HL-60/S4 treated with retinoic acid at 250 ng/mL for 4 days and 3 days (cell line): ENCODE data around the gene TMPRSS11E.
"Not testable (repeated sequence)": the region's sequence is repeated elsewhere in the genome, so short reads cannot be mapped to it uniquely, and the experiment has no call there.

Experiments
- in situ Hi-C: fragments of 300-500 bp; cut with MboI; formaldehyde crosslinking; loops from 2 replicates; pipeline ENCODE4 v1.7.0; 2022; ENCODE audit warnings: low sequenced_read_pairs

The TMPRSS11E gene

DNA sequence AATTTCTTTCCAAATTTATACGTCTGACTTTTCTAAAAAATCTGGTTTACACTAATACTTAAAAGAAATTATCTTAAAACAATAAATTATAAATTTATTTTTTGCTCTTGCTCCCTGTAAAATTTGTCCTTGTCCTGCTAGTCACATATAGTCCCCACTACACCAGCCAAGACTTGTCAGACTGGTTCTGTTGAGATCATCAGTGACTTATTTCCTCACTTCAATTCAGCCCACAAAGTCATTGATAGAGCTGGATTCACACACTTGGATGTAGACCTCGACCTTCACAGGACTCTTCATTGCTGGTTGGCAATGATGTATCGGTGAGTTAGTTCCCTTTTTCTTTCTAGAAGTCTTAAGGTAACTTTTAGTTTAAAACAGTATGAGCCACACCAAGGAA is at the start of gene TMPRSS11E:
TSS of gene TMPRSS11E (plus strand) at position 263 of the 400 bp plus-strand sequence. CDS start at position 313, 50 bp downstream.
- in situ Hi-C loops, result no loop called here

DNA sequence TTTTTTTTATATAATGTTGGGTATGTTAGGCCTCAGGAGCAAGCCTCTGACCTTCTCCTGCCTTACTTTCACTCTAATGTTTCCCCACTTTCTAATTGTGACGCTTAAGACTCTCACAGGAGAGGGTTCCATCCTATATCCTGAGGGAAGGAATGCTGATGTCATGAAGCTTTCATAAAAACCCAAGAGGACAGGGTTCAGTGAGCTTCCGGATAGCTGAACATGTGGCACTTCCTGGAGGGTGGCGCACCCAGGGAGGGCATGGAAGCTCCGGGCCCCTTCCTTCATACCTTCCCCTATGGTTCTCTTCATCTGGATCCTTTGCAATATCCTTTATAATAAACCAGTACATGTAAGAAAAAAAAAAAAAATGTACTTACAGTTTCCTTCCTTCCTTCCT is 48.0 kb upstream of the TMPRSS11E start:
- in situ Hi-C loops, result no loop called here

DNA sequence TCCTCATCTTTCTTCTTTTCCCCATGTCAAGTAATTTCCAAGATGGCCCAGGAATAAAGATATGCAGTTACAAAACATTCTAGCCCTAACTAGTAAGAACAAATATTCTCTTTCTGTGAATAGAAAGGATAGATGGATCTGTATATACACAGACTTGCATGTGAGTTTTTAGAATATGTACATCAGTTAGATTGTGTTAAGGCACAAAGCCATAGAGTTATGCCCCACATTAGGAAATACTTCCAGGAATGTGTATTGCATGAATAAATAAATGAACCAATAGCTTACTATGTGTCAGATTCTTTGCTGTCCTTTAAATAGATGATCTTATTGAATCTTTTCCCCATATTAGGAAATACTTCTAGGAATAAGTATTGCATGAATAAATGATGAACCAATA is 46.0 kb upstream of the TMPRSS11E start:
- in situ Hi-C loops, result no loop called here

- in situ Hi-C loops, result no loop called here
Measured at GRCh38 chr4:68404153-68404552, 43.1 kb upstream of the TMPRSS11E start.

DNA sequence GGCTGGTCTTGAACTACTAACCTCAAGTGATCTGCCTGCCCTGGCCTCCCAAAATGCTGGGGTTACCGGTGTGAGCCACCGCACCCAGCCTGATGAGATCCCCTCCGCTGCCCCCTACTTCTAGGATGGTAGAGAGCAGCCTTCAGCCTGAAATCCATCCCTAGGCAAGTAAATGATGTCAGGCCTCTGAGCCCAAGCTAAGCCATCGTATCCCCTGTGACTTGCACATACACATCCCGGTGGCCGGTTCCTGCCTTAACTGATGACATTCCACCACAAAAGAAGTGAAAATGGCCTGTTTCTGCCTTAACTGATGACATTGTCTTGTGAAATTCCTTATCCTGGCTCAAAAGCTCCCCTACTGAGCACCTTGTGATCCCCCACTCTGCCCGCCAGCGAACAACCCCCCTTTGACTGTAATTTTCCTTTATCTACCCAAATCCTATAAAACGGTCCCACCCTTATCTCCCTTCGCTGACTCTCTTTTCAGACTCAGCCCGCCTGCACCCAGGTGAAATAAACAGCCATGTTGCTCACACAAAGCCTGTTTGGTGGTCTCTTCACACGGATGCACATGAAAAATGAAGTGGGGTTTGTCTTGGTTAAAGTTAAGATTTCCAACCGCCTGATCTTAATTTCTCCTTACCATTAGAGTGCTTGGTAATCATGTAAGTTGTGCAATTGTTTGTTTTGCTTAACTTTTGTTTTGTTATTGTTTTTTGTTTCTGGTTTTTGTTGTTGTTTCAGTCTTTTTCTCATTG is 41.4 kb upstream of the TMPRSS11E start:
- in situ Hi-C loops, result not testable (repeated sequence)

DNA sequence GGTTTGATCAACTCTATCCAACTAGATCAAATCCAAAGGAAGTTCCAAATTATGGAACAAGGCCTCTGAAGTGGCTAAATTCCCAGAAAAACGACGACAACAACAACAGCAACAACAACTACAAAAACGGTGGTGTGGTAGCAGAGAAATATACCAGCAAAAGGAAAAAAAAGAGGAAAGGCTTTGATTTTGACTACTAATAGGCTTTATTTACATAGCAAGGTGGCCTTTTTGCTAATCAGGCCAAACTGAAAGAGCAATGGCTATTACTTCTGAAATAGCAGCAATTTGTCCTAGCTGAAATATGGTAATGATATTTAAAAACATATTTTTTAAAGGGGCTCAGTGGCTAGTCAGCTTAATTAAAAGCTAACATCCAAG is 40.8 kb upstream of the TMPRSS11E start:
- in situ Hi-C loops, result no loop called here

DNA sequence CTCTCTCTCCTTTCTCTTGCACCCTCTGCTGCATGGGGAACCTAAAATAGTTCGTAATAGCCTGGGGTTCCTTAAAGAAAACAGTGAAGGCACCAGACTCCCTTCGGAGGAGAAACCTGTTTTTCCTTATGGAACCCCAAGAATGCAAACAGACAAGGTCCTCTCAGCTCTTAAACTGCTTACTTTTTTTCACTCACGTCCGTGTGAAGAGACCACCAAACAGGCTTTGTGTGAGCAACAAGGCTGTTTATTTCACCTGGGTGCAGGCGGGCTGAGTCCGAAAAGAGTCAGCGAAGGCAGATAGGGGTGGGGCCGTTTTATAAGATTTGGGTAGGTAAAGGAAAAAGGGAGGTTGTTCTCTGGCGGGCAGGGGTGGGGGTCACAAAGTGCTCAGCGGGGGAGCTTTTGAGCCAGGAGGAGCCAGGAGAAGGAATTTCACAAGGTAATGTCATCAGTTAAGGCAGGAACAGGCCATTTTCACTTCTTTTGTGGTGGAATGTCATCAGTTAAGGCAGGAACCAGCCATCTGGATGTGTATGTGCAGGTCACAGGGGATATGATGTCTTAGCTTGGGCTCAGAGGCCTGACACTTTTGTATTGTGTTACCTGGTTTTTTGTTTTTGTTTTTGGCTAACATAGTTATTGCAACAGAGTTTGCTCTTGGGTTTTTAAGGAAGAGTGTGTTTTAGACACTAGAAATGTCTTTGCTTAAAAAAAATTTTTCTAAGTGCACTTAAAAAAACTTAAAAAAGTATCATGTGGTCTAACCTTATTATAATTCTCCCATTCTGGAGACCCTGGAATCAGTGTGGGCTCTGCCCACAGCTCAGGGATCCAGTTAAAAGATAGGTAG is 40.0 kb upstream of the TMPRSS11E start:
- in situ Hi-C loops, result not testable (repeated sequence)

- in situ Hi-C loops, result no loop called here
Measured at GRCh38 chr4:68407868-68408190, 39.4 kb upstream of the TMPRSS11E start.

DNA sequence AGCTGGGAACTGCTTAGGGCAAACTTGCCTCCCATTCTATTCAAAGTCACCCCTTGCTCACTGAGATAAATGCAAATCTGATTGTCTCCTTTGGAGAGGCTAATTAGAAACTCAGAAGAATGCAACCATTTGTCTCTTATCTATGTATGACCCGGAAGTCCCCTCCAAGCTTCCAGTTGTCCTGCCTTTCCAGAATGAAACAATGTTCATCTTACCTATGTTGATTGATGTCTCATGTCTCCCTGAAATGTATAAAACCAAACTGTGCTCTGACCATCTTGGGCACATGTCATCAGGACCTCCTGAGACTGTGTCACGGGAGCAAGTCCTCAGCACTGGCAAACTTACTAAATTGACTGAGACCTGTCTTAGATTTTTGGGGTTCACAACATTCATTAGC is 37.1 kb upstream of the TMPRSS11E start:
- in situ Hi-C loops, result no loop called here

DNA sequence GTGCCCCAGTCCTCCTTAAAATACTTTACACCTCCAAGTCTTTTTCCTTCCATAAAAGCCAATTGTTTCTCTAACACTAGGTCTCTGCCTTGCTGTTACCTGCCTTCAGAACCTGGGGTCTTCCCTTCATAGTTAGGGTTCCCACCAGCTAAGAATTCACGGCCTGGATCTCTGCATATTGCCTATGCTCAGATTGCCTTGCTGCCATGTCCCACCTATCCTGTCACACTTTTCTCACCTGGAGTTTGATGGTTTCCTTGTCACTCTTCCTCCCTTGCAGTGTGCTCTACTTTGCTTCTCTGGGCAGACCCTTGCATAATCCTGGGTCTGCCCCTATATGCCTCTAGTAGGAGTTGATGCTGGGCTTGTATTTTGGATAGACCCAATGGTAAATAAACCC is 36.6 kb upstream of the TMPRSS11E start:
- in situ Hi-C loops, result no loop called here

DNA sequence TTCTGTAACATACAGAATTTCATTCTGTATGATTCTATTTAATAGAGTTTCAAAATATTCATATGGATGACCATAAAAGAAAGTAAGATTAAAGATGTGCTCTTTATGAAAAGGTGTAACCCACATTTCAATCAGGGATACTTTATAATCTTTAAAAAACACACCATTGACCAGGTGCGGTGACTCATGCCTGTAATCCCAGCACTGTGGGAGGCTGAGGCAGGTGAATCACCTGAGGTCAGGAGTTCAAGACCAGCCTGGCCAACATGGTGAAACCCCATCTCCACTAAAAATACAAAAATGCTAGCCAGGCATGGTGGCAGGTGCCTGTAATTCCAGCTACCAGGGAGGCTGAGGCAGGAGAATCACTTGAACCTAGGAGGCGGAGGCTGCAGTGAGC is 35.2 kb upstream of the TMPRSS11E start:
- in situ Hi-C loops, result not testable (repeated sequence)

DNA sequence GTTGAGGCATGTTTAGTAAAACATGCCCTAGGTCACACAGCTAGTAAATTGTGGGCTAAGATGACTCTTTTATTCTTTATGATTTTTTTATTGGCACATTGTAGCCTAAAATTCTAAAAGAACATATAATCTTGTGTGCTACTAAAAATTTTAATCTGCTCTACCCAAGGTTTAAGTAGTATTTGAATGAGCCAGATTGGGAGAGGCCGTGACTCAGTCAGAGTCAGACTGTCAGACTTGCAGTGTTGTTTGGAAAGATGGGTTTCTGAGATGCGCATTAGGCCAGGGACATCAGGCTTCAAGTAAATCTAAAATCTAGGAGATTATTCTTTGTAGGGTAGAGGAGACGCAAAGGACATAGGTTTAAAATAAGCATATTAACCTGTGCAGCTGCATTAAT is 30.7 kb upstream of the TMPRSS11E start:
- in situ Hi-C loops, result no loop called here

- in situ Hi-C loops, result no loop called here
Measured at GRCh38 chr4:68426516-68426915, 20.7 kb upstream of the TMPRSS11E start.

DNA sequence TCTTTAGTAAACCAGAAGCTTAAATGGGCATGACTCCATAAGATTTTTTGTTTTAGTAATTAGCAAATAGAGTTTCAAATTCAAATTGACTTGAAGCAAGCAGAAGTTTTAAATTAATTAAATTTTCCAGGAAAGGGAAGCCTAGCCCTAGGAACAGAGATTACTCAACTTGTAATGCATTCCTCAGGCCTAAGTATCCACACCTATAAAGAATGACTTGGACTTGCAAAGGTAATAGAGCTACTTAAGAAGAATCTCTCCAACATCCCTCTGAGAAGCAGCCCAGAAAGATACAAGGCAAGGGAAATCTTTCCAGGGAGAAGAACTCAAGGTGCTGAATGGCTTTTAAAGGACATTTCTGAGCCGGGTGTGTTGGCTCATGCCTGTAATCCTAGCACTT is 16.9 kb upstream of the TMPRSS11E start:
- in situ Hi-C loops, result no loop called here

DNA sequence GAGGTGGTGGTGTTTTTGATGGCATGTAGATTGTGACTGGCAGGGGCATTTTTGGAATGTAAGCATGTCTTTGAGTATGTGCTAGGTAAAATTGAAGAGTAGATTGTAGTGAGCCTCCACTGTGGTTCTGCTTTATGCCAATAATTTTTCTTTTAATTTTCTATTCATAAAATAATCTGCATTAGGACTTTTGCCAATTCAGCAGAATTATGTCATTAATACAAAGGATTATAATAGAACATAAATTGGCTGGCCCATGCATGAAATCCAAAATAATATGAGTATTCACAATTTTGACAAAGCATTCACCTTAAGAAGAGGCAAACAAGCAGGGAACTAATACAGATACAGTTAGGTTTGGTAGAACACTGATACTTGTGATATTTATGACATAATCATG is 14.9 kb upstream of the TMPRSS11E start:
- in situ Hi-C loops, result no loop called here

GRCh38 chr4:68433582-68433981 is 13.7 kb upstream of the TMPRSS11E start:
- in situ Hi-C loops, result no loop called here

GRCh38 chr4:68434277-68434676 is 13.0 kb upstream of the TMPRSS11E start:
- in situ Hi-C loops, result no loop called here

GRCh38 chr4:68434836-68435235 is 12.4 kb upstream of the TMPRSS11E start:
- in situ Hi-C loops, result no loop called here

- in situ Hi-C loops, result no loop called here
Measured at GRCh38 chr4:68445111-68445510, 2.2 kb upstream of the TMPRSS11E start.

GRCh38 chr4:68451246-68452211 is 4.3 kb downstream of the TMPRSS11E start:
- in situ Hi-C loops, result no loop called here

GRCh38 chr4:68460085-68460484 is 12.8 kb downstream of the TMPRSS11E start:
- in situ Hi-C loops, result no loop called here
